ENCODE data around the gene MAPK9.

MAPK9 gene

DNA sequence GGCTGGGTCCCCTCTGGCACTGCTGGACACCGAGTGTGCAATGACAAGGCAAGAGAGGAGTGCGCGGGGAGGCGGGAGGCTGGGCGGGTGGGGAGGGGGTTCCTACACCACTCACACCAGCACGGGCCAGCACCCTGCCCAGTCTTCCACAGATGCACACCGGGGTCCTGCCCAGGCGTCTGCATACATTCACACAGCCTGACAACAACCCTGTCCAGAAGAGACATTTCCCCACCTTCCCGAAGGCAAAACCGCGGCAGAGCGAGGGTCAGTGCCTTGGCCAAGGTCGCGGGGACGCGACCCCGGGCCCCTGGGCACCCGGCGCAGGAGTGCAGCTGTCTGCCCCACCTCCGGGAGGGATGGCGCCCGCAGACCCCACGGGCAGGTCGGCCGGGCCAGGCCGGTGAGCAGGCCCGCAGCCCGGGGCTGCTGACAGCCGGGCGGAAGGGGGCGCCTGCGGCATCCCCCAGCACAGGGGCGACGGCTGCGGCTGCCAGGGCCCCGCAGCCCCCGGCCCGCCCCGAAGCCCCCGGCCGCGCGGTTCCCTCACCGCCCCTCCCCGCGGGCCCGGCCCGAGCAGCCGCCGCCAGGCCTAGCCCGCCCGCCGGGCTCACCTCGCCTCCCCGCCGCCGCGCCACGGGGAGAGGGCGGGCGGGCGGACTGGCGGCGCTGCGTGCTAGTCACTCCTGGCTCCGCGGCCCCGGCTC, 496 bp downstream of the MAPK9 start:
- DNase-seq, result no peak

GRCh38 chr5:180290568-180291233, 1.2 kb downstream of the MAPK9 start:
- DNase-seq, result no peak

DNA sequence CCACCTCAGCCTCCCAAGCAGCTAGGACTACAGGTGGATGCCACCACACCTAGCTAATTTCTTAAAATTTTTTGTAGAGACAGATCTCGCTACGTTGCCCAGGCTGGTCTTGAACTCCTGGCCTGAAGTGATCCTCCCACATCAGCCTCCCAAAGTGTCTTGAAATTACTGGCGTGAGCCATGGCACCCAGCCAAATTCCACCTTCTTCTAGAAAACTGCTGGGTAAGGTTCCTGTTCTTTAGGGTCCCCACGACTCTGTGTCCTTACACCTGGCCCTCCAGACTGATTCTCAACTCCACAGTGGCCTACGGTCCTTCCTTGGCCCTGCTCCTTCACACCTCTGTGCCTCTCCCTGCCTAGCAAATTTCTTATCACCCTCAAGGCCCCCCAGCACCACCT, 1.9 kb downstream of the MAPK9 start:
- DNase-seq, result no peak

GRCh38 chr5:180289433-180289832, 2.5 kb downstream of the MAPK9 start:
- DNase-seq, result no peak

DNA sequence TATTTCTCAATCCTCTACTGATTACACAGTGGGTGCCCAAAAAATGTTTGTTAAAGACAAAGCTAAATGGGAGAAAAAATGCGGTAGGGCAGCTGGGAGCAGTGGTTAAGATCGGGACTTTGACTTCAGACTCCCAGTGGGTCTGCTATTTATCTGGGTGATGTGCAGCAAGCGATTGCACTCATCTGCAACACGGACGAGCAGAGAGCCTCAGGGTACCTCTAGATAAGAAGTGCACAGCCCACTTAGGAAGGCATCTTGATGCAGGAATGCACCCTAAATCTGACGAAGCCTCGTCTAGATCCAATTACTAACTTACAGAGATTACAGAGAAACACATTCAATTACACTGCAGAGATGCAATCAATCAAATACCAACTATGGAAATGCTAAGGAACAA, 4.0 kb downstream of the MAPK9 start:
- no peak for DNase-seq

GRCh38 chr5:180287404-180287803, 4.5 kb downstream of the MAPK9 start:
- DNase-seq, result no peak

DNA sequence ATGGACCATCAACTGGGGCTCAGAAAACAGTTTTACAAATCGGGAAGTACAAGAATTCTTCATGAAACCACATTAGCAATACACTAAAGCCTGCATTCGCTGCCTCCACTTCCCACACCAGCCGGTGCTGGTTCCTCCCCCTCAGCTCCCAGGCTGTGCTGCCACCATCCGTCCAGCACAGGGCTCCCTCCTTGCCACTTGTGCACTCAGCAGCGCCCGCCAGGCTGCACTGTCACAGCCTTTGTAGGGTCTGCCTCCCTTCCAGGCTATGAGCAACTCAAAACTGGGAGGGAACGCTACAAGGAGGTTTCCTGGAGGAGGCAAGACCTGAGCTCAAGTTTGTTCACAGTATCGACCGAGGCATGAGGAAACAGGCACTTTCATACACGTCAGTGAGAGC, 7.7 kb downstream of the MAPK9 start:
- no peak for DNase-seq

- no peak for DNase-seq
Measured at GRCh38 chr5:180283026-180283615, 8.8 kb downstream of the MAPK9 start.

DNA sequence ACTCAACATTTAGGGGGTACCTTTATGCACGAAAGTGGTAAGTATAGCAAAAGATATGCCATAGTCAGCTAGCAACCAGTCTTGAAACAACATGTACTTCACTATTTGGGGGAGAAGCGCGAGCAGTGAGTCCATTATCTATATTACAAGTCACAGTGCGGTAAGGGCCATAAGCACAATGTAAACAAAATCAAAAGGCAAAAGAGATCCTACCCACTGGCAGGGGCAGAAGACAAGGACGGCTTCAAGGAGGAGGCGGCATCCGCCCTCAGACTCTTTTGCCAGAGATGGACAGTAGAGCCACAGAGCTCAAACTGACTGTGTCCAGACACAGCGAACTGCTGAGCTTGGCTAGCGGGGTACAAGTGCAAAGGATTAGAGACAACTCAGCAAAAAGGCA, 9.6 kb downstream of the MAPK9 start:
- DNase-seq, result no peak

- no peak for DNase-seq
Measured at GRCh38 chr5:180281706-180282105, 10.2 kb downstream of the MAPK9 start.

GRCh38 chr5:180274695-180275094, 17.2 kb downstream of the MAPK9 start:
- no peak for DNase-seq

DNA sequence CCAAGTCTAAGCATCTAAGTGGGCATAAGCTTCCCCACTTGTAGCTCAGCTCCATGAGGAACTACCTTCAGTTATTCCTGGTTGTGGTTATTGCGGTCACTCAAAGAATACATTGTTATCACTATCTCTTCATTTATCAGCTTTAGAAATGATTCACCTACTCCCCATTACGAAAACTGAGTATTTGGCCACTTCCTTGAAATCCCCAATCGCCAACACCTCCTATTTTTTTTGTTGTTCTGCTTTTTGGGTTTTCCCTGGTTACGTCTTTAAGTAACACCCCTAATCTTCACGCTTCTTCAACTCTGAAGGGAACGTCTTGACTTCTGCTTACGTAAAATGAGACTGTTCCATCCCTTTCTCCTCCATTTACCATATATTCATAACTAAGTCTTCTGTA, 20.7 kb downstream of the MAPK9 start:
- no peak for DNase-seq

DNA sequence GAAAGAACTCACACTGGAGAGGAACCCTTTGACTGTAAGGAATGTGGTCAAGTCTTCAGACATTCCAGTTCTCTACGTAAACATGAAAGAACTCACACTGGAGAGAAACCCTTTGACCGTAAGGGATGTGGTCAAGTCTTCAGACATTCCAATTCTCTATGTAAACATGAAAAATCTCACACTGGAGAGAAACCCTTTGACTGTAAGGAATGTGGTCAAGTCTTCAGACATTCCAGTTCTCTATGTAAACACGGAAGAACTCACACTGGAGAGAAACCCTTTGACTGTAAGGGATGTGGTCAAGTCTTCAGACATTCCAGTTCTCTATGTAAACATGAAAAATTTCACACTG, 32.6 kb downstream of the MAPK9 start:
- no peak for DNase-seq

GRCh38 chr5:180253036-180253824, 38.7 kb downstream of the MAPK9 start:
- no peak for DNase-seq

DNA sequence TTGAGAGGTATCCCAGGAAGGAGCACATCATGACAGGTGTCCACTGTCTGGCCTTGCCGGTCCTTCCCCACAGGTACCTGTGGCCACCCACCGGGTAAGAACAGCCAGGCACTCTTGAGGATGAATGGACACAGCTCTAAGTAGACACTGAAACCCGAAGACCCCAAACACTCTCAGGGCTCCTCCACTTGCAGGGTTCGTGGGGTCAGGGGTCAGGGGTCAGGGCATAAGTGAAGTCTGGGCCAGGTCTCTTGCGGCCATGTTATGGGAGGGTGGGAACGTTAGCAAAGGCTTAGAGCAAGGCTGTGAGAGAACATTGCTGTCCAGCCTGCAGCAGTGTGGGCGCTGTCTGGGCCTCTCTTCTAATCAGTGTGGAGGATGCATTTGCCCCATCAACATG, 40.0 kb downstream of the MAPK9 start:
- no peak for DNase-seq

- no peak for DNase-seq
Measured at GRCh38 chr5:180251141-180251540, 40.7 kb downstream of the MAPK9 start.

- no peak for DNase-seq
Measured at GRCh38 chr5:180250329-180250728, 41.6 kb downstream of the MAPK9 start.

DNA sequence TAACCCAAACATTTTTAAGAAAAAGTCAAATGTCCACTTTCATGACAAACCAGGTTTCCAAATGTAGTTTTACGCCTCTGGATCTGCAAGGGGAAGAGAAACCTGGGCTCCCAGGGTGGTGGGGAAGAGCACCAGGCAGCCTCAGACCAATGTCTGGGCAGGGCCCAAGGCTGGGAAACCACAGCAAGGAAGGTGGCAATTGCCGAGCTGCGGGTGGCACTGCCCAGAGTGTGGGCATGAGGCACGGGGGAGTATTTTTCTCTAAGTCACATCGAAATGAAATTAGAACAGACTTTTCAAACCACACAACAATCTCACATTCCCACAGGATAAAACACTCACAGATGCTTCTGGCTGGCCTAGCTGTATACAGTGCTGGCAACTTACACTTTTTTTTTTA, 50.3 kb downstream of the MAPK9 start:
- no peak for DNase-seq

GRCh38 chr5:180238631-180239030, 53.3 kb downstream of the MAPK9 start:
- no peak for DNase-seq

- no peak for DNase-seq
Measured at GRCh38 chr5:180235846-180236245, 56.0 kb downstream of the MAPK9 start.

- DNase-seq, result no peak
Measured at GRCh38 chr5:180235077-180235476, 56.8 kb downstream of the MAPK9 start.

DNA sequence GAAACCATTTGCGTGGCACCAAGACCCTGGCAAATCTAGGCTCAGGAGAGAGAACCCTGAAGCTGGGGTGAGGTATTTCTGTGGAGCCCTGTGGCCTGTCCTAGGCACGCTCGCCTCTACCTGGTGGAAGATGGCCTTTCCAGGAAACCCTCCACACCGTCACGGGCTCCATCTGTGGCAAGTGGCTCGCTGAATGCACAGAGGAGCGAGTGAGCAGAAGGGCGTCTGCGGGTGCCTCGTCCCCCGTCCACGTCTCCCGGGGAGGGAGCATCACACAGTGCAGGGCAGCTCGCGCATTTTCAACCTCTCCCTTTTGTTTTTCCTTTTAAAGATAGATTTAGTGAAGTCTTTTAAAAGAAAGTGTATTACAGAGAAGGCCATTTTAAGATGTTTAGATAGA, 57.6 kb downstream of the MAPK9 start:
- no peak for DNase-seq

DNA sequence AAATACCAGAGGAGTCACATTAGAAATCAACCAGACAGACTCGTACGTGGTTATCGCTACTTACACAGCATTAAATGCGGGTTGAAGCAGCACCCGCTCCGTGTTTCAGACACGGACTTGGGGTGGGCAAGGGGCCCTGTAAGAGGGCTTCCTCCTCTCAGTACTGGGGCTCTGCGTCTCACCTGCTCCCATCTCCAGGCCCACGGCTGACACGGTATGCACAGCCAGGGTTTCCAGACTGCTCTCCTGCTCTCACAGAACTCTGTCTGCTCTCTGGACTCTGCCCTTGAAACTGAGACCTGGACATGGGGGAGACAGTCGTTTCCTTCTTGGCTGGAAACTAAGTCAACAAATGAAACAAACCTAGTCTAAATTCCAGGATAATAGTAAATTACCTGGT, 58.2 kb downstream of the MAPK9 start:
- DNase-seq, result no peak

- no peak for DNase-seq
Measured at GRCh38 chr5:180230017-180230416, 61.9 kb downstream of the MAPK9 start.
